Astrocyte (in vitro differentiated cells and primary cell): Measurements from ENCODE around the gene AHSP. TPM values are rescaled to one million over a fixed set of nuclear protein-coding genes. Genes with fewer than 3 reads are reported as not detected.

ENCODE experiments used
- DNase-seq: peaks from one replicate; pipeline ENCODE4 v3.0.0-alpha.2; 2010; ENCODE audit warnings: low read depth
- FAIRE-seq: peaks from 2 replicates; lab custom pipeline; 2011; peaks lifted over from hg19 to GRCh38; lab: Jason Lieb, UNC
- H2AFZ ChIP-seq: 2 replicates; pipeline ENCODE4 v1.6.0; 2012; ENCODE audit warnings: low read depth, low read length, inconsistent platforms
- H3K27ac ChIP-seq: 2 replicates; pipeline ENCODE4 v1.5.1; 2011; ENCODE audit warnings: low read depth, low read length, inconsistent platforms
- H3K27me3 ChIP-seq: 2 replicates; pipeline ENCODE4 v1.6.0; 2011; ENCODE audit warnings: low read length, inconsistent platforms; ENCODE audit not compliant: insufficient read depth
- H3K36me3 ChIP-seq: 2 replicates; pipeline ENCODE4 v1.5.1; 2011; ENCODE audit warnings: low read length, inconsistent platforms; ENCODE audit not compliant: insufficient read depth
- H3K4me1 ChIP-seq: 2 replicates; pipeline ENCODE4 v1.5.1; 2011; ENCODE audit warnings: low read length, inconsistent platforms; ENCODE audit not compliant: insufficient read depth
- H3K4me2 ChIP-seq: 2 replicates; pipeline ENCODE4 v1.6.0; 2012; ENCODE audit warnings: low read length, inconsistent platforms
- H3K4me3 ChIP-seq: 2 replicates; pipeline ENCODE4 v1.5.1; 2011; ENCODE audit warnings: low read depth, mild to moderate bottlenecking, low read length, inconsistent platforms; ENCODE audit not compliant: insufficient read depth
- H3K79me2 ChIP-seq: 2 replicates; pipeline ENCODE4 v1.6.0; 2012; ENCODE audit warnings: mild to moderate bottlenecking, low read length, inconsistent platforms; ENCODE audit not compliant: insufficient read depth
- H3K9ac ChIP-seq: 2 replicates; pipeline ENCODE4 v1.6.0; 2012; ENCODE audit warnings: mild to moderate bottlenecking, low read length, inconsistent platforms
- H3K9me3 ChIP-seq: 2 replicates; pipeline ENCODE4 v1.5.1; 2012; ENCODE audit warnings: low read depth, mild to moderate bottlenecking, low read length, inconsistent platforms; ENCODE audit not compliant: insufficient read depth
- H4K20me1 ChIP-seq: 2 replicates; pipeline ENCODE4 v1.6.0; 2012; ENCODE audit warnings: low read length, inconsistent platforms; ENCODE audit not compliant: insufficient read depth
- H3K27ac Mint-ChIP-seq: one replicate; pipeline ENCODE4 v1.8.0; 2021; ENCODE audit warnings: mild to moderate bottlenecking, mixed read lengths; ENCODE audit not compliant: unreplicated experiment
- H3K27me3 Mint-ChIP-seq: one replicate; pipeline ENCODE4 v1.8.0; 2021; ENCODE audit warnings: low read depth, mixed read lengths; ENCODE audit not compliant: unreplicated experiment
- H3K36me3 Mint-ChIP-seq: one replicate; pipeline ENCODE4 v1.8.0; 2021; ENCODE audit warnings: low read depth, mixed read lengths; ENCODE audit not compliant: unreplicated experiment
- H3K4me1 Mint-ChIP-seq: one replicate; pipeline ENCODE4 v1.8.0; 2021; ENCODE audit warnings: low read depth, mixed read lengths; ENCODE audit not compliant: unreplicated experiment
- H3K4me3 Mint-ChIP-seq: one replicate; pipeline ENCODE4 v1.8.0; 2021; ENCODE audit warnings: mild to moderate bottlenecking, moderate library complexity, mixed read lengths; ENCODE audit not compliant: unreplicated experiment
- H3K9me3 Mint-ChIP-seq: one replicate; pipeline ENCODE4 v1.8.0; 2021; ENCODE audit warnings: mild to moderate bottlenecking, mixed read lengths; ENCODE audit not compliant: unreplicated experiment
- CTCF ChIP-seq: IDR thresholded peaks from 2 replicates; pipeline ENCODE4 v1.5.1; 2011; ENCODE audit warnings: low read depth, mild to moderate bottlenecking, inconsistent platforms, low read length, moderate library complexity; ENCODE audit not compliant: insufficient read depth
- EZH2 ChIP-seq: IDR thresholded peaks from 2 replicates; pipeline ENCODE4 v1.6.1; 2012; ENCODE audit warnings: mild to moderate bottlenecking, low read length, inconsistent platforms; ENCODE audit not compliant: insufficient read depth
- total RNA-seq: library from RNA; stranded (reverse); gene quantifications from 2 replicates; pipeline ENCODE4 v1.2.1, GENCODE V29; 2021

The AHSP gene
- total RNA-seq, 1 donor from 2014 or later: not detected

- Mint-ChIP-seq H3K4me3 (peak overlapping the region; percentile 93), H3K36me3 (no peaks in the 10 kb centered on the region), H3K27me3 (peaks cover 3% of the 10 kb centered on the region), H3K4me1 (peaks cover 17% of the 10 kb centered on the region), H3K9me3 (peaks cover 3% of the 10 kb centered on the region), H3K27ac (peak overlapping the region; percentile 95)
- Histone ChIP-seq H3K9ac (peak overlapping the region; percentile 98), H3K27ac (peak overlapping the region; percentile 92), H3K4me3 (peak overlapping the region; percentile 90), H3K27me3 (no peaks in the 10 kb centered on the region), H3K4me1 (peaks cover 3% of the 10 kb centered on the region), H4K20me1 (no peaks in the 10 kb centered on the region), H3K9me3 (peaks cover 3% of the 10 kb centered on the region), H3K36me3 (no peaks in the 10 kb centered on the region), H3K4me2 (peak overlapping the region; percentile 95), H3K79me2 (peaks cover 31% of the 10 kb centered on the region), H2AFZ (peak overlapping the region; percentile 79)
- DNase-seq: peak; percentile 53
- TF ChIP-seq CTCF: no peak
- no peak for TF ChIP-seq EZH2
- no peak for FAIRE-seq
These were observed 18.9 kb upstream of the AHSP start for GRCh38 chr16:31508706-31509195.

- no peaks in the 10 kb centered on the region for H3K36me3 Mint-ChIP-seq
- no peak overlapping the region for H3K4me3 Mint-ChIP-seq
- H3K27me3 ChIP-seq: no peaks in the 10 kb centered on the region
- no peaks in the 10 kb centered on the region for H4K20me1 ChIP-seq
- H3K4me2 ChIP-seq: no peak overlapping the region
- H3K27ac Mint-ChIP-seq: peak overlapping the region; percentile 43
- DNase-seq (peak; percentile 60), FAIRE-seq (no peak)
- no peak overlapping the region for H3K27ac ChIP-seq
- peaks cover 18% of the 10 kb centered on the region for H3K4me1 Mint-ChIP-seq
- H3K4me3 ChIP-seq: no peak overlapping the region
- H3K79me2 ChIP-seq: peaks cover 8% of the 10 kb centered on the region
- H3K4me1 ChIP-seq: no peaks in the 10 kb centered on the region
- no peaks in the 10 kb centered on the region for H3K36me3 ChIP-seq
- TF ChIP-seq EZH2: no peak
- no peak for TF ChIP-seq CTCF
- H3K9me3 Mint-ChIP-seq: peaks cover 3% of the 10 kb centered on the region
- H3K9me3 ChIP-seq: peaks cover 3% of the 10 kb centered on the region
- no peak overlapping the region for H3K9ac ChIP-seq
- no peak overlapping the region for H2AFZ ChIP-seq
- H3K27me3 Mint-ChIP-seq: peaks cover 3% of the 10 kb centered on the region
These were observed 14.6 kb upstream of the AHSP start for GRCh38 chr16:31513126-31513525.

- Histone ChIP-seq H3K4me3 (no peak overlapping the region), H3K79me2 (peaks cover under 1% of the 10 kb centered on the region), H4K20me1 (no peaks in the 10 kb centered on the region), H3K9me3 (peaks cover 3% of the 10 kb centered on the region), H3K9ac (no peak overlapping the region), H3K4me2 (no peak overlapping the region), H3K4me1 (no peaks in the 10 kb centered on the region), H3K27ac (no peak overlapping the region), H3K36me3 (no peaks in the 10 kb centered on the region), H3K27me3 (no peaks in the 10 kb centered on the region), H2AFZ (no peak overlapping the region)
- Mint-ChIP-seq H3K4me3 (no peak overlapping the region), H3K27me3 (peaks cover 3% of the 10 kb centered on the region), H3K9me3 (peaks cover 3% of the 10 kb centered on the region), H3K4me1 (peaks cover 15% of the 10 kb centered on the region), H3K27ac (no peak overlapping the region), H3K36me3 (no peaks in the 10 kb centered on the region)
- no peak for DNase-seq
- no peak for FAIRE-seq
- no peak for TF ChIP-seq CTCF
- no peak for TF ChIP-seq EZH2
These were observed 13.8 kb upstream of the AHSP start for GRCh38 chr16:31513884-31514283.
